HUES6 (cell line): Measurements from ENCODE around the gene ARL6IP1.

Source experiments
- H3K27ac ChIP-seq: 2 replicates; pipeline ENCODE4 v1.7.0; 2013; ENCODE audit warnings: low read depth, mild to moderate bottlenecking, low read length, inconsistent platforms
- H3K27me3 ChIP-seq: 2 replicates; pipeline ENCODE4 v1.6.1; 2013; ENCODE audit warnings: low read length; ENCODE audit not compliant: control insufficient read depth, insufficient read depth
- H3K36me3 ChIP-seq: 2 replicates; pipeline ENCODE4 v1.6.1; 2013; ENCODE audit warnings: low read length; ENCODE audit not compliant: control insufficient read depth, insufficient read depth
- H3K4me1 ChIP-seq: 2 replicates; pipeline ENCODE4 v1.6.1; 2013; ENCODE audit warnings: low read length; ENCODE audit not compliant: control insufficient read depth, insufficient read depth
- H3K4me3 ChIP-seq: 2 replicates; pipeline ENCODE4 v1.5.1; 2013; ENCODE audit warnings: low read depth, low read length
- H3K9ac ChIP-seq: one replicate; pipeline ENCODE4 v1.6.1; 2013; ENCODE audit warnings: mild to moderate bottlenecking, low read length
- H3K9me3 ChIP-seq: 2 replicates; pipeline ENCODE4 v1.6.1; 2013; ENCODE audit warnings: low read depth, low read length; ENCODE audit not compliant: control insufficient read depth, insufficient read depth

The ARL6IP1 gene

DNA sequence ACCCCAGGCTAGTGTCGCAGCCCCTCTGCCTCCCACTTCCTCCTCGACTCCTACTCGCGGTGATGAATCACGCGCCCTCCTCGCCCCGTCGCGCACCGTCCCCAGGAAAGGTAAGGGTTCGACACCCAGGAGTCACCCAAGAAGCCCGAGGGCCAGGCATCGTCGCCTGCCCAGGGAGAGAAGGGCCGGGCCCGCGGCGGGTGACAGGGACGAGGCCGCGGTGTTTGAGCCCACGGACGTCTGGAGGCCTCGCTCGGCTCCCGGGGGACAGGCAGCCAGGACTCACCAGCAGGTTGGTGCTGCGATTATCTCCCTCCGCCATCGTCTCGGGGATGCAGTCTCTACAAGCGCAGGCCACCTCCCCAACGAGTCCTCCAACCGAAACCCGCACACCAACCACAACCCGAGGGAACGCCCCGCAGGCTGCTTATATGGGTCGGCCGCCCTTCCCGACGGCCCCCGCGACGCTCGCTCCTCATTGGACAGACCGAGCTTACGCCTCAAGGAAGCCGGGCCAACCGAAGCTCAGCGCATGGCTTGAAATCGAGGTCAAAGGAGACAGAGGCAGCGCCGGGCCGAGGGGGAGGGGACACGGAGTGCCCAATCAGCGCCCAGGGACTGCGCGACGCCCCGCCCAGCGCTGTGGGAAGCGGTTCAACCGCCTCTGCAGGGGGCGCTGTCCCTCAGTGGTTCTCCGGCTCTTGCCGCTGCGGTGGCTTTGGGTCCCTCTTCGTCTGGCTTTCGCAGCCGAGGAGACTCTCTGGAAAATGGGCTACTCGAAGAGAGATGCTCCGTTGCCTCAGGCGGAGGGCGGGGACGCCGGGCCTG is at the start of gene ARL6IP1:
ARL6IP1 (minus strand) TSS at position 405 of the 828 bp plus-strand sequence; CDS start at position 322, 83 bp downstream.
- H3K4me3 ChIP-seq = peak within 1 kb of the TSS; percentile 86
- H3K9ac ChIP-seq = peak within 1 kb of the TSS; percentile 96
- H3K9me3 ChIP-seq = no peaks in the 10 kb centered on the region
- peaks cover 45% of the 10 kb centered on the region for H3K4me1 ChIP-seq
- H3K27me3 ChIP-seq = no peaks in the 10 kb centered on the region
- H3K27ac ChIP-seq = peak within 1 kb of the TSS; percentile 87
- H3K36me3 ChIP-seq = peaks cover 34% of the 10 kb centered on the region

DNA sequence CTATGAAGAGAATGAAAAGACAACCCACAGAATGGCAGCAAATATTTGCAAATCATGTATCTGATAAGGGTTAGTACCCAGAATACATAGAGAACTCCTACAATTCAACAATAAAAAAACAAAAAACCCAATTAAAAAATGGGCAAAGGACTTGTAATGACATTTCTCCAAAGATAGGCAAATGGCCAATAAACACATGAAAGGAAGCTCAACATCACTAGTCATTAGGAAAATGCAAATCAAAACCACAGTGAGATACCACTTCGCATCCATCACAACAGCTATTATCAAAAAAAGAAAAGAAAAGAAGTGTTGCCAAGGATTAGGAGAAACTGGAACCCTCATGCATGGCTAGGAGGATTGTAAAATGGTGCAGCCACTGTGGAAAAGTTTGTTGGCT is 45.1 kb upstream of the ARL6IP1 start:
- no peaks in the 10 kb centered on the region for H3K27me3 ChIP-seq
- no peak overlapping the region for H3K27ac ChIP-seq
- peaks cover 98% of the 10 kb centered on the region for H3K36me3 ChIP-seq
- no peak overlapping the region for H3K4me3 ChIP-seq
- no peaks in the 10 kb centered on the region for H3K9me3 ChIP-seq
- H3K4me1 ChIP-seq = peaks cover 9% of the 10 kb centered on the region; the same call in 1 of the 2 replicates
- no peak overlapping the region for H3K9ac ChIP-seq

DNA sequence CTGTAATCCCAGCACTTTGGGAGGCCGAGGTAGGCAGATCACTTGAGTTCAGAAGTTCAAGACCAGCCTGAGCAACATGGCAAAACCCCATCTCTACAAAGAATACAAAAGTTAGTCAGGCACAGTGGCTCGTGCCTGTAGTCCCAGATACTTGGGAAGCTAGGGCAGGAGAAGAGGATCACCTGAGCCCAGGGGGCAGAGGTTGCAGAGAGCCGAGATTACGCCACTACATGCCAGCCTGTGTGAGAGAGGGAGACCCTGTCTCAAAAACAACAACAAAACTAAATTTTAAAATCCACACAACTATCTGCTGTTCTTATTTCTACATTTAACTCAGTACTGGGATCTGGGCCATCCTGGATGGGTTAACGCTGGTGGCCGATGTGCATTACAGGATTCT is 41.2 kb upstream of the ARL6IP1 start:
- Histone ChIP-seq H3K9ac (no peak overlapping the region), H3K4me3 (no peak overlapping the region), H3K27ac (no peak overlapping the region), H3K4me1 (peaks cover 9% of the 10 kb centered on the region; the same call in 1 of the 2 replicates), H3K36me3 (peaks cover 98% of the 10 kb centered on the region), H3K9me3 (no peaks in the 10 kb centered on the region), H3K27me3 (no peaks in the 10 kb centered on the region)

DNA sequence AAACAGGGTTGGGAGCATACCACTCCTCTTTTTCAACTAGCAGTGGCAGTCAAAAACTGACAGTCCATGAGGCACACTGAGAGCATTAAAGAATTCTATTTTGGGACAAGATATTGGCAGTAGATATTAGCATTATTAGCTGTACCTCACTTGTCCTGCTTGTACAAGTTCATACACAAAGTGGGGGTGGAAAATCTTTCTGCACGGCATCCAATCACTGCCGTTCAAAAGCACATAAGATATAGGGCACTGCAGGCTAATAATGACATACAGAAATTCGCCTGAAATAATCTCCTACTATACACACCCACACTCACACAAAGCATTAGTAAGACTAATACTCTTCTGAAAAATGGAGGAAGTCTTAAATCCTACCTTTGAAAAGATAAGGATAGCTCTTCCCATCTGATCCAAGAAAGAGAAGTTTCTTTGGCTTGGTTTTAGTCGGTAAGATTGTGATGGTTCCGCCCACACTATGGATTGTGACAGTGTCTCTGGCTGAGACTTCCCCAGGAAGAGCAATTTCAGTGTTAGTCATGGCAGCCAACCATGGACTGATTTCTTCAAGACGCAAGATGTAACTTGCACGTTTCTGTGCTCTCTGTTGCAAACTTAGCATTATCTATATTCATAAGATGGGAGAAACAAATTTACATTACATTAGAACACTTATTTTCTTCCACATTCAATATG is 40.6 kb upstream of the ARL6IP1 start:
- Histone ChIP-seq H3K27me3 (no peaks in the 10 kb centered on the region), H3K4me1 (peaks cover 6% of the 10 kb centered on the region; the same call in 1 of the 2 replicates), H3K27ac (no peak overlapping the region), H3K9me3 (no peaks in the 10 kb centered on the region), H3K36me3 (peaks cover 98% of the 10 kb centered on the region), H3K9ac (no peak overlapping the region), H3K4me3 (no peak overlapping the region)

DNA sequence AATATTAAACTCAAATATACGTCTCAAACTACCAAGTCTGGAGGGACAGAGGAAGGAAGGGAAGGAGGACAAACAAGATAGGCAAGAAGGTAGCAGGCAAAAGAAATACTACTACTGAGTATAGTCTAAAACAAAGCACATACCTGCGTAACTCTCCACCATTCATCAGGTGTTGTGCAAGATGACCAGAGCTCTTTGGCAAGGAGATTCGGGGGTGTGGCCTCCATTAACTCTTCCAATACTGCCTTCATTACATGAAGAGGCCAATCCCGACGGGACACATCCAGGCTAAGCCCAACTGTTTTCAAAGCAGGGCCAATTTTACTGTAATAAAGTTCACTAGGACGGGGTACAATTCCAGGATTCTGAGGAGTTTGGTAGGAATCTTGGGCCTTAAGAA is 38.2 kb upstream of the ARL6IP1 start:
- no peaks in the 10 kb centered on the region for H3K27me3 ChIP-seq
- no peak overlapping the region for H3K4me3 ChIP-seq
- H3K9ac ChIP-seq = no peak overlapping the region
- peaks cover 98% of the 10 kb centered on the region for H3K36me3 ChIP-seq
- H3K4me1 ChIP-seq = no peaks in the 10 kb centered on the region
- H3K27ac ChIP-seq = no peak overlapping the region
- no peaks in the 10 kb centered on the region for H3K9me3 ChIP-seq

DNA sequence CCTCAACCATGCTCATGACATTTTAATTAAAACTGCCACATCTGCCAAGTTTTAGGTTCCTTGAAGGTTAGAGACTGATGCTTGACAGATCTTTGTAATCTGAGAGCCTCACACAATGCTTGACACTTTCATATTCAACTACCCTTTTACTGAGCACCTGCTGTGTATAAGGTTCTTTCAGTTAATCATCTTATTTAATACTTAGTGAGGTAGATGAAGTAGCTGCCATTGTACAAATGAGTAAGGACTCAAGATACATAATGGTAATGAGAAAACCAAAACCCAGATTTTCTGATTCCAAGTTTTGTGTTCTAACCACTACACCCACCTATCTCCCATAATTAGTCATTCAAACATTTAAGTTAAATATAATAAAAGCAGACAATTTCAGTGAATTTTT is 35.4 kb upstream of the ARL6IP1 start:
- no peaks in the 10 kb centered on the region for H3K4me1 ChIP-seq
- no peak overlapping the region for H3K27ac ChIP-seq
- H3K9ac ChIP-seq = no peak overlapping the region
- no peaks in the 10 kb centered on the region for H3K9me3 ChIP-seq
- no peak overlapping the region for H3K4me3 ChIP-seq
- no peaks in the 10 kb centered on the region for H3K27me3 ChIP-seq
- H3K36me3 ChIP-seq = peaks cover 99% of the 10 kb centered on the region

DNA sequence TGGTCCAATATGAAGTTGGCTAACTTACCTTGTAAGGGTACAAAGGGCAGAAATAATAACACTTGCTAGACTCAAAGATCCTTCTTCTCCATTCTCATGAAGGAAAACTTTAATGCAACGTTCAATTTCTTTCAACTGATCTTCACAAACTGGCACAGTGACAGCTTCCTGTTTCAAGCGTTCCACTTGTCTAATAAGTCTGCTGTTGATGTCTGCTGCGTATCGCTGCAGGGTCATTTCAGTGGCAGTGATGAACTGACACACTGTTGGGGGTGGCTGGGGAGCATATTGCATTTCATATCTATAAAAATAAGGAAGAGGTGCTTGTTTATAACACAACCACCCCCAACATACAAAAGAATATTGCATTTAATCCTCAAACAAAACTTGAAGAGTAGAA is 33.5 kb upstream of the ARL6IP1 start:
- Histone ChIP-seq H3K27me3 (no peaks in the 10 kb centered on the region), H3K4me3 (no peak overlapping the region), H3K36me3 (peaks cover 98% of the 10 kb centered on the region), H3K4me1 (no peaks in the 10 kb centered on the region), H3K27ac (no peak overlapping the region), H3K9ac (no peak overlapping the region), H3K9me3 (no peaks in the 10 kb centered on the region)

DNA sequence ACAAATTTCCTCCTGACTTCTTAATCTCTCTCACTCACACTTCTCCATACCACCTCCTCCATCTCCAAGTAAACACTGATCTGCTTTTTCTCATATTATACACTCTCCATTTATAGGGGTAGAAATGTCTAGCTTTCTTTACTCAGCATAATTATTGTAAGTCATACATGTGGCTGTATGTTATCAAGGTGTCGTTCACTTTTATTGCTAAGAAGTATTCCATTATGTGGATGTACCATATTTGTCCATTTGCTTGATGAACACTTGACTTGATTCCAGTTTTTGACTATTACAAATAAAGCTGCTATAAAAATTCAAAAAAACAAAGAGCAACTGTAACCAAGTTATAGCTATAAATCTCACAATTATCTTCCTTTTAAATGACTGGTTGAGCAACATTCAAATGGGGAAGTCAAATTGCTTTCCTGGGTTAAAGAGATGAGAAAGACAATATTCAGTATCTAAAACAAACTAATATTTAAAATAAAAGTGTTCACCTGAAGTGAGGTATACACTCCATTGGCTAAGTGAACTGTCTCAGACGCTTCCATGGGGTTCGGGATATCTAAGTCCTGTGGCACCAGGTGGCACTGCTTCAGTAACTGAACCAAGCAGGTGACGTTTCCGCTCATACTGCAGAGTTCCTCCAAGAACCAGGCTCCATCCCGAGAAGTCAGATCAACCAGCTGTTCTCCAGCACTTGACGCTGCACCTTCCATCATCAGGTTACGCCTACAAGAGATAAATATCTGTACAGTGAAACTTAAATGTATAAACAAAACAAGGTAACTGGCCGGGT is 32.6 kb upstream of the ARL6IP1 start:
- Histone ChIP-seq H3K27ac (no peak overlapping the region), H3K36me3 (peaks cover 98% of the 10 kb centered on the region), H3K4me3 (no peak overlapping the region), H3K9ac (no peak overlapping the region), H3K27me3 (no peaks in the 10 kb centered on the region), H3K4me1 (no peaks in the 10 kb centered on the region), H3K9me3 (no peaks in the 10 kb centered on the region)

DNA sequence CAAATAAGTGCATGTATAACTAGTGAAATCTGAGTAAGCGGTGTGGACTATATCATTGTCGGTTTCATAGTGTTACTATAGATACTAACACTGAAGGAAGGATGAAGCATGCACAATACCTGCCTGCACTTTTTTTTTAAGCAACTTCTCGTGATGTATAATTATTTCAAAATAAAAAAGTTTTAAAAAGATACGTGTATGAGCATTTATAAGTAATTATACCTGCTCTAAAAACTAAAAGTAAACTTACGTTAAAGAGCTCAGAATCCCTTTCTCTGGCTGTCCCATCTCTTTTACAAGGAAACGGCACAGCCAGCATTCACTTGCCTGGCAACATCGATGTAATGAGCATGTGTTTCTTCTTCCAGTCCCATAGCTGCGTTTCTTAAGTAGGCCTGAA is 31.3 kb upstream of the ARL6IP1 start:
- no peak overlapping the region for H3K9ac ChIP-seq
- H3K4me1 ChIP-seq = no peaks in the 10 kb centered on the region
- H3K36me3 ChIP-seq = peaks cover 97% of the 10 kb centered on the region
- no peaks in the 10 kb centered on the region for H3K9me3 ChIP-seq
- H3K27me3 ChIP-seq = no peaks in the 10 kb centered on the region
- H3K27ac ChIP-seq = no peak overlapping the region
- no peak overlapping the region for H3K4me3 ChIP-seq

DNA sequence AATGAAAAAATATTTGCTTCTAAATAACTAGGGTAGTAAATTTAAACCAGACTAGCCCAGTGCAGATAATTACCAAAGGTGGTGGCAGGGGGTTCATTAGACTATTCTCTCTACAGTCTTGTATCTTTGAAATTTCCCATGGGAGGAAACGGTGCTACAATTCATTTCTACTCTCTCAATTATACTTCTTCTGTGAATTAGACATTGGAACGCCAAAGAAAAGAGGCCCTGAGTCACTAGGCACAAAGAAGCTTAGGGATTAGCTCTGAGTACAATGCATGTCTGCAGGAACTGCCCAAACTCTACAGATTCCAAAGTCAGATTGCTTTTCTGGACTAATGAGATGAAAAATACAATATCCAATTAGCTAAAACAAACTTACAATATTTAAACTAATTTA is 30.7 kb upstream of the ARL6IP1 start:
- Histone ChIP-seq H3K9me3 (no peaks in the 10 kb centered on the region), H3K4me1 (no peaks in the 10 kb centered on the region), H3K36me3 (peaks cover 92% of the 10 kb centered on the region), H3K9ac (no peak overlapping the region), H3K27me3 (no peaks in the 10 kb centered on the region), H3K27ac (no peak overlapping the region), H3K4me3 (no peak overlapping the region)

DNA sequence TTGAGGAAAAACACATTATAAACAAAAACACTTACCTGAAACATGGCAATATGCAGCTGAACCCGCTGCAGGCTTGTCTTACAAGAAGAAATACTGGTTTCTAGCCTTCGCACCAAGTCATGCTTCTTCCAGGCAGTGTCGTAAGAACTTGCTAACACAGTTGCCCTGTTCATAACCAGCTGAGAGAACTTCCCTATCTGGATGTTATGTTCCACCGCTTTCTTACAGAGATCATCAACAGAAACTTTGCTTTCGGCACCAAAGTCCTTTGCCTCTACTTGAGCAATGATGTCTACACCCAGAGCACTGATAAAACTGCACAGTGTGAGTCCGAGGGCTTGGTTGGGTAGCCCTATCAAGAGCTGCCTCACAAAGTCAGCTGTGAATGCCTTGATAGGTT is 27.9 kb upstream of the ARL6IP1 start:
- Histone ChIP-seq H3K27ac (no peak overlapping the region), H3K36me3 (peaks cover 66% of the 10 kb centered on the region), H3K27me3 (no peaks in the 10 kb centered on the region), H3K9me3 (no peaks in the 10 kb centered on the region), H3K9ac (no peak overlapping the region), H3K4me3 (no peak overlapping the region), H3K4me1 (no peaks in the 10 kb centered on the region)
